Ovary (tissue), 3 donors: Measurements from ENCODE around the gene PNMA6E.

Experiments used
- CTCF ChIP-seq, 3 donors: fragments of 450-650 bp in 2 of 3; fragments of 200-600 bp in 1 of 3; IDR thresholded peaks; one replicate each; pipeline versions ENCODE4 v1.5.1 to v1.8.0; 2016 to 2022; ENCODE audit warnings: antibody characterized with exemption in 3 of 3, mild to moderate bottlenecking in 1 of 3
- EP300 ChIP-seq: sonication (generic); formaldehyde crosslinking; IDR thresholded peaks from one replicate; pipeline ENCODE4 v1.6.1; 2017; ENCODE audit warnings: antibody characterized with exemption
- donor health status: DM: no; HTN: no; CAD: no.

- TF ChIP-seq CTCF (IDR thresholded peaks at IDR 0.05) (no peak), EP300 (no peak)
These were observed 12.3 kb downstream of the PNMA6E start for GRCh38 chrX:153388722-153389459.
